MM.1S (cell line): ENCODE data around the gene FCER1G.

ENCODE experiments used
- DNase-seq: peaks from one replicate; pipeline ENCODE4 v3.0.0-alpha.2; 2015
- H2AFZ ChIP-seq: fragments of 300-600 bp; sonication (generic); 2 replicates; pipeline ENCODE4 v1.6.0; 2016; ENCODE audit warnings: antibody characterized with exemption, low read length
- H3F3A ChIP-seq: fragments of 300-600 bp; sonication (generic); 2 replicates; pipeline ENCODE4 v1.6.1; 2016; ENCODE audit warnings: mild to moderate bottlenecking, antibody characterized with exemption, low read length, moderate library complexity, mixed read lengths; ENCODE audit not compliant: insufficient read depth
- H3K27ac ChIP-seq: fragments of 300-600 bp; sonication (generic); 2 replicates; pipeline ENCODE4 v1.5.1; 2016; ENCODE audit warnings: mild to moderate bottlenecking, low read length
- H3K27me3 ChIP-seq: fragments of 300-600 bp; sonication (generic); replicated peaks from 2 replicates; pipeline ENCODE4 v1.6.0; 2016; ENCODE audit warnings: low read length; ENCODE audit not compliant: insufficient read depth
- H3K36me3 ChIP-seq: fragments of 300-600 bp; sonication (generic); replicated peaks from 2 replicates; pipeline ENCODE4 v1.6.1; 2016; ENCODE audit warnings: mild to moderate bottlenecking, low read length, mixed read lengths; ENCODE audit not compliant: insufficient read depth
- H3K4me1 ChIP-seq: fragments of 300-600 bp; sonication (generic); 2 replicates; pipeline ENCODE4 v1.6.1; 2016; ENCODE audit warnings: low read length, mixed read lengths
- H3K4me2 ChIP-seq: fragments of 300-600 bp; sonication (generic); 2 replicates; pipeline ENCODE4 v1.6.0; 2016; ENCODE audit warnings: low read depth, low read length
- H3K4me3 ChIP-seq: fragments of 300-600 bp; sonication (generic); 2 replicates; pipeline ENCODE4 v1.5.1; 2016; ENCODE audit warnings: low read length, mixed read lengths
- H3K79me2 ChIP-seq: fragments of 300-600 bp; sonication (generic); 2 replicates; pipeline ENCODE4 v1.6.1; 2016; ENCODE audit warnings: mixed run types, low read length, mixed read lengths
- H3K9ac ChIP-seq: fragments of 300-600 bp; sonication (generic); 2 replicates; pipeline ENCODE4 v1.6.1; 2016; ENCODE audit warnings: low read length, mixed read lengths
- H3K9me2 ChIP-seq: fragments of 300-600 bp; sonication (generic); replicated peaks from 2 replicates; pipeline ENCODE4 v1.6.1; 2016; ENCODE audit warnings: mild to moderate bottlenecking, low read length, mixed read lengths; ENCODE audit not compliant: insufficient read depth
- H3K9me3 ChIP-seq: fragments of 300-600 bp; sonication (generic); replicated peaks from 2 replicates; pipeline ENCODE4 v1.6.1; 2016; ENCODE audit warnings: mild to moderate bottlenecking, low read length, mixed read lengths; ENCODE audit not compliant: insufficient read depth
- H4K20me1 ChIP-seq: fragments of 300-600 bp; sonication (generic); 2 replicates; pipeline ENCODE4 v1.6.1; 2016; ENCODE audit warnings: mild to moderate bottlenecking, low read length, moderate library complexity, mixed read lengths; ENCODE audit not compliant: insufficient read depth
- EZH2 ChIP-seq: fragments of 300-600 bp; sonication (generic); optimal IDR thresholded peaks from 2 replicates; pipeline ENCODE3; 2017; ENCODE audit warnings: low read depth, mild to moderate bottlenecking, antibody characterized with exemption, low read length, mixed read lengths
- EZH2phosphoT487 ChIP-seq: fragments of 300-600 bp; sonication (generic); IDR thresholded peaks from 2 replicates; pipeline ENCODE4 v1.6.1; 2018; ENCODE audit warnings: antibody characterized with exemption, low read length
- TF ChIP-seq, protein P1 (sequence below): fragments of 300-600 bp; sonication (generic); IDR thresholded peaks from 2 replicates; pipeline ENCODE4 v1.5.1; 2016; ENCODE audit warnings: antibody characterized with exemption, low read length, mixed read lengths

FCER1G gene

DNA sequence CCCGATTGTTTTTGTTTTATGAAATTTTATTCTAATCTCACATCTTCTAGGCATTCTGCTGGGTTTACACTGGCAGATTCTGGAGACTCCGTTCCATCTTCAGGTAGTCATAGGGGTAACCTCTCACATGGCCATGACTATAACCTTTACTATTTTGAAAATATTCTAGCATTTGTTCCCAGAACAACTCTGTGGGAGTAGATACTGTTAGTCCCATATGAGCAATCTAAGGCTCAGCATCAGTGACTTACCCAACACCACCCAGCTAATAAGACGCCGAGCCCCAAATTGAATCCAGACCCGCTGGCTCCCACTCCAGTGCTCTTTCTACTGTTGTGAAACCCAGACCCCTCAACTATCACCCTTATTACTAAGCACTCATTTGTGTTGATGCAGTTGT is 26.1 kb upstream of the FCER1G start:
- Histone ChIP-seq H3K4me2 (no peak overlapping the region), H3K4me3 (no peak overlapping the region), H3K27me3 (no peaks in the 10 kb centered on the region), H3K36me3 (no peaks in the 10 kb centered on the region), H3F3A (peaks cover 26% of the 10 kb centered on the region), H3K9me2 (no peaks in the 10 kb centered on the region), H3K27ac (no peak overlapping the region), H3K79me2 (no peaks in the 10 kb centered on the region; the same call in 1 of the 2 replicates), H2AFZ (no peak overlapping the region), H3K9me3 (no peaks in the 10 kb centered on the region), H3K9ac (no peak overlapping the region), H3K4me1 (peaks cover 34% of the 10 kb centered on the region), H4K20me1 (no peaks in the 10 kb centered on the region)
- no peak for DNase-seq
- TF ChIP-seq EZH2phosphoT487 (no peak), EZH2 (no peak)
- TF ChIP-seq, protein P1, sequence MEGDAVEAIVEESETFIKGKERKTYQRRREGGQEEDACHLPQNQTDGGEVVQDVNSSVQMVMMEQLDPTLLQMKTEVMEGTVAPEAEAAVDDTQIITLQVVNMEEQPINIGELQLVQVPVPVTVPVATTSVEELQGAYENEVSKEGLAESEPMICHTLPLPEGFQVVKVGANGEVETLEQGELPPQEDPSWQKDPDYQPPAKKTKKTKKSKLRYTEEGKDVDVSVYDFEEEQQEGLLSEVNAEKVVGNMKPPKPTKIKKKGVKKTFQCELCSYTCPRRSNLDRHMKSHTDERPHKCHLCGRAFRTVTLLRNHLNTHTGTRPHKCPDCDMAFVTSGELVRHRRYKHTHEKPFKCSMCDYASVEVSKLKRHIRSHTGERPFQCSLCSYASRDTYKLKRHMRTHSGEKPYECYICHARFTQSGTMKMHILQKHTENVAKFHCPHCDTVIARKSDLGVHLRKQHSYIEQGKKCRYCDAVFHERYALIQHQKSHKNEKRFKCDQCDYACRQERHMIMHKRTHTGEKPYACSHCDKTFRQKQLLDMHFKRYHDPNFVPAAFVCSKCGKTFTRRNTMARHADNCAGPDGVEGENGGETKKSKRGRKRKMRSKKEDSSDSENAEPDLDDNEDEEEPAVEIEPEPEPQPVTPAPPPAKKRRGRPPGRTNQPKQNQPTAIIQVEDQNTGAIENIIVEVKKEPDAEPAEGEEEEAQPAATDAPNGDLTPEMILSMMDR = no peak

GRCh38 chr1:161190962-161191521 is 24.1 kb upstream of the FCER1G start:
- DNase-seq = no peak
- H3K9me3 ChIP-seq = no peaks in the 10 kb centered on the region
- H3F3A ChIP-seq = peaks cover 15% of the 10 kb centered on the region
- H3K27ac ChIP-seq = no peak overlapping the region
- no peak overlapping the region for H3K4me3 ChIP-seq
- H3K79me2 ChIP-seq = no peaks in the 10 kb centered on the region
- peaks cover 30% of the 10 kb centered on the region for H3K4me1 ChIP-seq
- H3K27me3 ChIP-seq = no peaks in the 10 kb centered on the region
- TF ChIP-seq EZH2 = no peak
- TF ChIP-seq, protein P1 = no peak
- no peak for TF ChIP-seq EZH2phosphoT487
- H3K4me2 ChIP-seq = no peak overlapping the region
- no peak overlapping the region for H2AFZ ChIP-seq
- H4K20me1 ChIP-seq = no peaks in the 10 kb centered on the region
- H3K36me3 ChIP-seq = no peaks in the 10 kb centered on the region
- H3K9me2 ChIP-seq = no peaks in the 10 kb centered on the region
- H3K9ac ChIP-seq = no peak overlapping the region

GRCh38 chr1:161191971-161192370 is 23.1 kb upstream of the FCER1G start:
- no peak for DNase-seq
- H3K4me1 ChIP-seq = peaks cover 20% of the 10 kb centered on the region
- H3K9me3 ChIP-seq = no peaks in the 10 kb centered on the region
- TF ChIP-seq, protein P1 = no peak
- TF ChIP-seq EZH2phosphoT487 = no peak
- TF ChIP-seq EZH2 = no peak
- no peak overlapping the region for H3K4me3 ChIP-seq
- peak overlapping the region; percentile 86 for H2AFZ ChIP-seq
- no peak overlapping the region for H3K27ac ChIP-seq
- H3F3A ChIP-seq = peaks cover 5% of the 10 kb centered on the region; the same call in 1 of the 2 replicates
- no peaks in the 10 kb centered on the region for H3K36me3 ChIP-seq
- no peaks in the 10 kb centered on the region for H3K9me2 ChIP-seq
- H3K9ac ChIP-seq = no peak overlapping the region
- no peaks in the 10 kb centered on the region for H3K27me3 ChIP-seq
- no peaks in the 10 kb centered on the region for H3K79me2 ChIP-seq
- H4K20me1 ChIP-seq = no peaks in the 10 kb centered on the region
- no peak overlapping the region for H3K4me2 ChIP-seq
